Measurements from ENCODE around the gene SPRED2.

SPRED2 gene

DNA sequence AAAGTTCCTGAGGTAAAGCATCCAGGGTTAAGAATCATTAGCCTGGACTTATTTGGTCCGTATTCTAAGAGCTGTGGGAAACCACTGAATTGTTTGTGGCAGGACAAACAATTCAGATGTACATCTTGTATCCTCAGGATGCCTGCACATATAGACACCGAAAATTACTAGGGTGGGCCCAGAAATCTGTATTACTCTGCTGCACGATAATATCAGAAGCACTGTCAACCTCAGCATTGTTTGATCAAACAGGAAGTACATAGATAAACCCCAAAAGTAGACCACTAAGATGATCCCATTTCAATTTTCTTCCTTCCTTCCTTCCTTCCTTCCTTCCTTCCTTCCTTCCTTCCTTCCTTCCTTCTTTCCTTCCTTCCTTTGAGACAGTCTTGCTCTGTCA lies 34.2 kb upstream of the SPRED2 start:
- Histone ChIP-seq H3K27me3 (ENCODE audit: control insufficient read depth in 2 of 2, insufficient read depth in 2 of 2, low read length in 2 of 2) (no peaks in the 10 kb centered on the region), H3K9ac (ENCODE audit: low read depth in 1 of 2, low read length in 2 of 2) (no peak overlapping the region), H3K36me3 (ENCODE audit: control insufficient read depth in 2 of 2, insufficient read depth in 2 of 2, low read length in 2 of 2) (no peaks in the 10 kb centered on the region), H3K9me3 (ENCODE audit: control insufficient read depth in 2 of 2, low read length in 2 of 2) (no peaks in the 10 kb centered on the region), H3K27ac (ENCODE audit: low read depth in 2 of 2, low read length in 2 of 2) (no peak overlapping the region), H3K4me1 (ENCODE audit: control insufficient read depth in 2 of 2, insufficient read depth in 2 of 2, low read length in 2 of 2) (no peaks in the 10 kb centered on the region), H3K4me3 (ENCODE audit: low read length in 2 of 2) (no peak overlapping the region)

DNA sequence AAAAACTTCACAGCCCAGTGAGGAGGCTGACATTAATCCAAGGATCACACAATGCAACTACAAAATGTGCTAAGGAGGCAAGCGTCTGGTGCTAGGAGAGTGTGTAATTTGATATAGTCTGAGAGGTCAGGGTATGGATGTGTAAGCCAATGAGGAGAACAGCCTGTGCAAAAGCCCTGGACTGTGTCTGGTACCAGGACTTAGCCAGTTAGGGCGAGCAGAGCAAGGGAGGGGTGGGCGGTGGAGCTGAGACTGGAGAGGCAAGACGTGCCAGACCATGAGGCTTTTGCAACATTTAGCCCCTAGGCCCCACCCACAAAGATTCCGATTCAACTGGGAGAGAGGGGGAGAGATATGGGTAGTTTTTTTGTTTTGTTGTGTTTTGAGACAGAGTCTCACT lies 33.5 kb upstream of the SPRED2 start:
- no peaks in the 10 kb centered on the region for H3K4me1 ChIP-seq (ENCODE audit: control insufficient read depth in 2 of 2, insufficient read depth in 2 of 2, low read length in 2 of 2)
- no peaks in the 10 kb centered on the region for H3K9me3 ChIP-seq (ENCODE audit: control insufficient read depth in 2 of 2, low read length in 2 of 2)
- H3K27ac ChIP-seq (ENCODE audit: low read depth in 2 of 2, low read length in 2 of 2), result no peak overlapping the region
- no peak overlapping the region for H3K9ac ChIP-seq (ENCODE audit: low read depth in 1 of 2, low read length in 2 of 2)
- no peak overlapping the region for H3K4me3 ChIP-seq (ENCODE audit: low read length in 2 of 2)
- no peaks in the 10 kb centered on the region for H3K36me3 ChIP-seq (ENCODE audit: control insufficient read depth in 2 of 2, insufficient read depth in 2 of 2, low read length in 2 of 2)
- no peaks in the 10 kb centered on the region for H3K27me3 ChIP-seq (ENCODE audit: control insufficient read depth in 2 of 2, insufficient read depth in 2 of 2, low read length in 2 of 2)

DNA sequence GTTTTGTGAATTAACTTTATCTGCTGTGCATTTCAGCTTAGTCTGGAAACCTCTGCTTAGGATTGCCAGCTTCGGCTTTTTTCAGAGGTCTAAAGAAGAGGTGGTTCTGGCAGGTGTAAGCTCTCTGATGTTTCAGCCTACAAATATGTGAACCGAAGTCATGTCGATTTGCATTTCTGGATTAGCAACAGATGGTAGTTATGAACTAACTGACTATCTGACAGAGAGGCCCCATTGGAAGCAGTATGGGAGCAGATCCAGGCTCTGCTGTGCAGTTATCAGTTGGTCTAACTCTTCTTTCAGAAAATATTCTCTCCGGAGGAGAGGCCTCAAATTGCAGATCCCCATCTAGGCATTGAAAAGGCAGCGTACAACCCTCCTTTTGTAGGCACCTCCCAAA lies 32.7 kb upstream of the SPRED2 start:
- Histone ChIP-seq H3K9ac (ENCODE audit: low read depth in 1 of 2, low read length in 2 of 2) (no peak overlapping the region), H3K9me3 (ENCODE audit: control insufficient read depth in 2 of 2, low read length in 2 of 2) (no peaks in the 10 kb centered on the region), H3K4me1 (ENCODE audit: control insufficient read depth in 2 of 2, insufficient read depth in 2 of 2, low read length in 2 of 2) (no peaks in the 10 kb centered on the region), H3K4me3 (ENCODE audit: low read length in 2 of 2) (no peak overlapping the region), H3K27me3 (ENCODE audit: control insufficient read depth in 2 of 2, insufficient read depth in 2 of 2, low read length in 2 of 2) (no peaks in the 10 kb centered on the region), H3K27ac (ENCODE audit: low read depth in 2 of 2, low read length in 2 of 2) (no peak overlapping the region), H3K36me3 (ENCODE audit: control insufficient read depth in 2 of 2, insufficient read depth in 2 of 2, low read length in 2 of 2) (no peaks in the 10 kb centered on the region)

DNA sequence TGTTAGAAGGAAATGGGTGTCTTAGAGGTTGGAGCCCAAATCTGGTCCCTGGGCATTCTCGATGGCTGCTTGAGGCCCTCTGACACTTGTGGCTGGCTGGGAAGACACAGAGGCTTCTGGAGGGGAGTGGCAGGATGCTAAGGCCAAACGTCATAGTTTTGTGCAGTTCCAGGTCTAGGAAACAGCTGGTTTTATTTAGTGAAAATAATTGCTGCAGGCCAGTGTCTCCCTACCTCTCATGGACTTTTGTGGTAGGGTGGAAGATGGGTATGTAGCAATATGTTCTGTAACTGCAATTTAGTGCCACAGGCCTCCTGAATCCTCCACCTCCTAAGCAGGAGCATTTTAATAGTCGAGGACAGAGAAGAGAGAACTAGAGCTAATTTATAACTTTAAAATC lies 32.2 kb upstream of the SPRED2 start:
- no peak overlapping the region for H3K27ac ChIP-seq (ENCODE audit: low read depth in 2 of 2, low read length in 2 of 2)
- H3K4me3 ChIP-seq (ENCODE audit: low read length in 2 of 2), result no peak overlapping the region
- no peaks in the 10 kb centered on the region for H3K9me3 ChIP-seq (ENCODE audit: control insufficient read depth in 2 of 2, low read length in 2 of 2)
- no peaks in the 10 kb centered on the region for H3K27me3 ChIP-seq (ENCODE audit: control insufficient read depth in 2 of 2, insufficient read depth in 2 of 2, low read length in 2 of 2)
- H3K36me3 ChIP-seq (ENCODE audit: control insufficient read depth in 2 of 2, insufficient read depth in 2 of 2, low read length in 2 of 2), result no peaks in the 10 kb centered on the region
- H3K4me1 ChIP-seq (ENCODE audit: control insufficient read depth in 2 of 2, insufficient read depth in 2 of 2, low read length in 2 of 2), result no peaks in the 10 kb centered on the region
- no peak overlapping the region for H3K9ac ChIP-seq (ENCODE audit: low read depth in 1 of 2, low read length in 2 of 2)

DNA sequence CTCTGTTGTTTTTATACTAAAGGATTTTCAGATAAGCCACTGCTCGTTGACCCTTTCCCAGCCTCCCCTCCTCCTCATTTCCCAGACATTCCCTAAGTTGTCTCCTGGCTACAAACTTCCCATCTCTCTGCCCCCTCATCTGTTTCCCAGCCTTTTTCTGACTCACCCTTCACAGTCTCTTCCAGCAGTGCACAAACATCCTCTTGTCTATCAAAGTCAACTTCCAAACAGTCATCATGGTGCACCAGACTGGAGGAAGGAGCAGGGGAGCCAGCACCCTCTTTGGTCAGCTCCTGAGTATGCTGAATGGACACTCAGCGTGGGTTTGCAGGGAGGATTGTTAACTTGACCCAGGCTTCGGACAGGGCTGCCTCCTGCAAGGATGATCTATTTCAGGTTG lies 26.6 kb upstream of the SPRED2 start:
- Histone ChIP-seq H3K36me3 (ENCODE audit: control insufficient read depth in 2 of 2, insufficient read depth in 2 of 2, low read length in 2 of 2) (no peaks in the 10 kb centered on the region), H3K27ac (ENCODE audit: low read depth in 2 of 2, low read length in 2 of 2) (no peak overlapping the region), H3K9me3 (ENCODE audit: control insufficient read depth in 2 of 2, low read length in 2 of 2) (no peaks in the 10 kb centered on the region), H3K27me3 (ENCODE audit: control insufficient read depth in 2 of 2, insufficient read depth in 2 of 2, low read length in 2 of 2) (peaks cover 0 to 3% of the 10 kb centered on the region in 2 donors), H3K4me1 (ENCODE audit: control insufficient read depth in 2 of 2, insufficient read depth in 2 of 2, low read length in 2 of 2) (no peaks in the 10 kb centered on the region), H3K9ac (ENCODE audit: low read depth in 1 of 2, low read length in 2 of 2) (no peak overlapping the region), H3K4me3 (ENCODE audit: low read length in 2 of 2) (no peak overlapping the region)

DNA sequence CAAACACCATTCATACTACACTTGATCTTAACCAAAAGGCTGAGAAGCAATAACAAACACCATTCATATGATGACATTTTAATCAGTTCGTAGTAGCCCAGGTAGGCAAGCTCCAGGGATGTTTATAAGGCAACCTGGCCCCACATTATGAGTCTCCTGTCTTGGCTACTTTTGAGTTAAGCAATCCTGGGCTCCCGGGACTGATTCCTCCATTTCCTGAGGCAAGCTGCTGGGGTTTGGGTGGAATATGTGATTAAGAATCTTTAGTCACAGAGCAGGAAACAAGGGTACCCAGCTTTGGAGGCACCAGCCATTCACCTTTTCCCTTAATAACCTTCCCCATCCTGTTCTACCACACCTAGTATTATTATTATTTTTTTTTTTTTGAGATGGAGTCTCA lies 24.5 kb upstream of the SPRED2 start:
- Histone ChIP-seq H3K27me3 (ENCODE audit: control insufficient read depth in 2 of 2, insufficient read depth in 2 of 2, low read length in 2 of 2) (peaks cover 0 to 3% of the 10 kb centered on the region in 2 donors), H3K4me3 (ENCODE audit: low read length in 2 of 2) (no peak overlapping the region), H3K36me3 (ENCODE audit: control insufficient read depth in 2 of 2, insufficient read depth in 2 of 2, low read length in 2 of 2) (no peaks in the 10 kb centered on the region), H3K27ac (ENCODE audit: low read depth in 2 of 2, low read length in 2 of 2) (no peak overlapping the region), H3K4me1 (ENCODE audit: control insufficient read depth in 2 of 2, insufficient read depth in 2 of 2, low read length in 2 of 2) (no peaks in the 10 kb centered on the region), H3K9ac (ENCODE audit: low read depth in 1 of 2, low read length in 2 of 2) (no peak overlapping the region), H3K9me3 (ENCODE audit: control insufficient read depth in 2 of 2, low read length in 2 of 2) (no peaks in the 10 kb centered on the region)

DNA sequence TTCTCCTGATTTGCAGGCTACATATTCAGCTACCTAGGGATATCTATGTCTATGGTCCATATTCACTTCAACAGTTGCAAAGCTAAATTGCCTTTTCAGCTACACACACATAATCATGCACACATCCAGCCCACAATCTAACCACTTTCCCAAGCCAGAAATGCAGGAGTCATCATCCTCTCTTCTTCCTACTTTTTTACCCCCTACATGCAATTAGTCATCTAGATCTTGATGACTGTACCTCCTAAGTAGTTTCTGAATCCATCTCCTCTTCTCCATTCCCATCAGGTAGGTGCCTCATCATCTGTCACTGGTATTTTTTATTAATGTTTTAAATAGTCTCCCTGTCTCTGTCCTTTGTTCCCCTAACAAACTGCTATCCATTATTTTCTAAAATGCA lies 23.7 kb upstream of the SPRED2 start:
- Histone ChIP-seq H3K27me3 (ENCODE audit: control insufficient read depth in 2 of 2, insufficient read depth in 2 of 2, low read length in 2 of 2) (peaks cover 0 to 3% of the 10 kb centered on the region in 2 donors), H3K4me3 (ENCODE audit: low read length in 2 of 2) (no peak overlapping the region), H3K27ac (ENCODE audit: low read depth in 2 of 2, low read length in 2 of 2) (no peak overlapping the region), H3K9ac (ENCODE audit: low read depth in 1 of 2, low read length in 2 of 2) (no peak overlapping the region), H3K4me1 (ENCODE audit: control insufficient read depth in 2 of 2, insufficient read depth in 2 of 2, low read length in 2 of 2) (peaks cover 0 to 5% of the 10 kb centered on the region in 2 donors), H3K36me3 (ENCODE audit: control insufficient read depth in 2 of 2, insufficient read depth in 2 of 2, low read length in 2 of 2) (no peaks in the 10 kb centered on the region), H3K9me3 (ENCODE audit: control insufficient read depth in 2 of 2, low read length in 2 of 2) (no peaks in the 10 kb centered on the region)

DNA sequence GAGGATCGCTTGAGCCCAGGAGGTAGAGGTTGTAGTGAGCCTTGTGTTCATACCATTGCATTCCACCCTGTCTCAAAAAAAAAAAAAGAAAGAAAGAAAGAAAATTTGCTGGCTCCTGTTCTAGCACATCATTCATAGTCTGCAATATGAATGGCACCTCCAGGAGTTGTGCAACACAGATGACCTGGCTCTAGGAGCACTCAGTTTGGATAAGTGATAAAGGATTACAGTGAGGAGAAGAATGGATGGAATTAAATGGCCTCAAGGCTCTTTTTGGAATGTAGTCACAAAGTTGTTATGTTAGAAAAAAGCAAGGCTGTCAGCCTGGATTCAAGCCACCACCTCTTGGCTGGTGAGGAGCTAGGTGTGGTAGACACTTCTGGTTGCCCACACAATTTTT lies 21.5 kb upstream of the SPRED2 start:
- Histone ChIP-seq H3K27ac (ENCODE audit: low read depth in 2 of 2, low read length in 2 of 2) (no peak overlapping the region), H3K4me1 (ENCODE audit: control insufficient read depth in 2 of 2, insufficient read depth in 2 of 2, low read length in 2 of 2) (peaks cover 0 to 5% of the 10 kb centered on the region in 2 donors), H3K9ac (ENCODE audit: low read depth in 1 of 2, low read length in 2 of 2) (no peak overlapping the region), H3K27me3 (ENCODE audit: control insufficient read depth in 2 of 2, insufficient read depth in 2 of 2, low read length in 2 of 2) (peaks cover 0 to 3% of the 10 kb centered on the region in 2 donors), H3K4me3 (ENCODE audit: low read length in 2 of 2) (no peak overlapping the region), H3K9me3 (ENCODE audit: control insufficient read depth in 2 of 2, low read length in 2 of 2) (no peaks in the 10 kb centered on the region), H3K36me3 (ENCODE audit: control insufficient read depth in 2 of 2, insufficient read depth in 2 of 2, low read length in 2 of 2) (no peaks in the 10 kb centered on the region)

DNA sequence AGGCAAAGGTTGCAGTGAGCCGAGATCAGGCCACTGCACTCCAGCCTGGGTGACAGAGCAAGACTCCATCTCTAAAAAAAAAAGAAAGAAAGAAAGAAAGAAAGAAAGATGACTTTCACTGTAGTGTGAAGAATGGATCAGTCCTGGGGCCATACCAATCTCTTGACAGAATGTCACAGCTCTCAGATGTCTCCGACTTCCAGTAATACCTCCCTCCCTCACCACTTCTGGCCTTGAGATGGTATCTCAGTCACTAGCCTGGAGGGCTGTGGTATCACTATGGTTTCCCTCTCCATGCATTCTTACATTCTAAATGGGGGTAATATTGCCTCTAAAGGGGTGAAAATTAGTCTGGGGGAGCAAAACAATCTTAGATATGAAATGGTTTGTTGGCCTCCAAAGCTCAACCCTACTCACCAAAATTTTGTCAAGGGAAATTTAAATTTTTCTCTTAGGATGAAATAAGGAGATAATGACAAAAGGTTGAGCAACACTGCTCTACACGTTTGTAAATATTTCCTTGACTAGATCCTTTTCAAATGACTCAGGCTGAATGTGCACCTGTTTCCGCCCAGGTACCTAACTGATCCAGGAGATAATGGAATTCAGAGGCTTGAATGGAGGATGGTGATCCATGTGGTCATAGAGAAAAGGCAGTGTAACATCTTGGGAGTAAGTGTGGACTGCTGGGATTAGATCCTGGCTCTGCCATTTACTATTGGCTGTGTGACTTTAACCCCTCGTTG lies 19.9 kb upstream of the SPRED2 start:
- no peak overlapping the region for H3K27ac ChIP-seq (ENCODE audit: low read depth in 2 of 2, low read length in 2 of 2)
- no peaks in the 10 kb centered on the region for H3K36me3 ChIP-seq (ENCODE audit: control insufficient read depth in 2 of 2, insufficient read depth in 2 of 2, low read length in 2 of 2)
- H3K9ac ChIP-seq (ENCODE audit: low read depth in 1 of 2, low read length in 2 of 2), result no peak overlapping the region
- no peaks in the 10 kb centered on the region for H3K9me3 ChIP-seq (ENCODE audit: control insufficient read depth in 2 of 2, low read length in 2 of 2)
- H3K4me1 ChIP-seq (ENCODE audit: control insufficient read depth in 2 of 2, insufficient read depth in 2 of 2, low read length in 2 of 2), result peaks cover 0 to 5% of the 10 kb centered on the region in 2 donors
- H3K27me3 ChIP-seq (ENCODE audit: control insufficient read depth in 2 of 2, insufficient read depth in 2 of 2, low read length in 2 of 2), result no peaks in the 10 kb centered on the region
- H3K4me3 ChIP-seq (ENCODE audit: low read length in 2 of 2), result no peak overlapping the region

DNA sequence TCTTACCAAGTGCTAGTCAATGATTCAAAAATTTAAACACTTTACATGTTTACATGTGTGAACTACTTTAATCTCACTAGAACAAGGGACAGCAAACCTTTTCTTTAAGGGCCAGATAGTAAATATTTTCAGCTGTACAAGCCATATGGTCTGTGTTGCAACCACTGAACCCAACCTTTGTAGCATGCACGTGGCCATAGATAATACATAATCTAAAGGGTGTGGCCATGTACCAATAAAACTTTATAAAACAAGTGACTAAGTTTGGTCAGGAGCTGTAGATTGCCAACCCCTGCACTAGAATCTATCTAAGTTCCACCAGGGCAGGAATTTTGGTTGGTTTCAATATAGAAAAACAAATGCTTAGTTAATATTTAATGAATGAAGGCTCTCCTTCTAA lies 18.4 kb upstream of the SPRED2 start:
- Histone ChIP-seq H3K9ac (ENCODE audit: low read depth in 1 of 2, low read length in 2 of 2) (no peak overlapping the region), H3K27ac (ENCODE audit: low read depth in 2 of 2, low read length in 2 of 2) (peak overlapping the region; percentile 9 to 54), H3K4me1 (ENCODE audit: control insufficient read depth in 2 of 2, insufficient read depth in 2 of 2, low read length in 2 of 2) (peaks cover 0 to 5% of the 10 kb centered on the region in 2 donors), H3K4me3 (ENCODE audit: low read length in 2 of 2) (no peak overlapping the region), H3K27me3 (ENCODE audit: control insufficient read depth in 2 of 2, insufficient read depth in 2 of 2, low read length in 2 of 2) (no peaks in the 10 kb centered on the region), H3K36me3 (ENCODE audit: control insufficient read depth in 2 of 2, insufficient read depth in 2 of 2, low read length in 2 of 2) (no peaks in the 10 kb centered on the region), H3K9me3 (ENCODE audit: control insufficient read depth in 2 of 2, low read length in 2 of 2) (no peaks in the 10 kb centered on the region)
